ENCODE measurements around the gene AK5. TPM values are rescaled to one million over a fixed set of nuclear protein-coding genes. Genes with fewer than 3 reads are reported as not detected.

Gene AK5
- total and polyA plus RNA-seq, 7 experiments from 2014 or later: 1.7 to 82.1 (median 56.5) TPM

GRCh38 chr1:77553568-77554291 is 271.9 kb downstream of the AK5 start:
- ChIA-PET CTCF (no interaction called here), POLR2A (no interaction called here)
- no peaks in the 10 kb centered on the region for H3K27me3 ChIP-seq (ENCODE audit: control insufficient read depth in 2 of 2, insufficient read depth in 2 of 2, low read length in 2 of 2)
- no peaks in the 10 kb centered on the region for H3K4me1 ChIP-seq (ENCODE audit: control insufficient read depth in 2 of 2, insufficient read depth in 2 of 2, low read length in 2 of 2)
- DNase-seq (no peak), ATAC-seq (no peak)
- peaks cover 2 to 24% (median 12%) of the 10 kb centered on the region in 7 donors for H3K4me1 Mint-ChIP-seq
- H3K27ac ChIP-seq (ENCODE audit: low read depth, low read length): no peak overlapping the region
- peak overlapping the region in 5 of 9 donors; percentile 0 to 57 (median 50) for H3K27ac Mint-ChIP-seq
- H3K36me3 ChIP-seq (ENCODE audit: control insufficient read depth in 2 of 3, insufficient read depth in 3 of 3, low read length in 3 of 3): peaks cover 0 to 10% (median 4%) of the 10 kb centered on the region in 3 experiments
- peaks cover 0 to 3% (median 0%) of the 10 kb centered on the region in 11 donors for H3K9me3 Mint-ChIP-seq
- H3K27me3 Mint-ChIP-seq: no peaks in the 10 kb centered on the region
- H3K4me3 ChIP-seq (ENCODE audit: low read length): no peak overlapping the region
- no peak overlapping the region for H3K4me3 Mint-ChIP-seq
- H3K9me3 ChIP-seq (ENCODE audit: control insufficient read depth in 2 of 3, low read length in 3 of 3): no peaks in the 10 kb centered on the region
- intact Hi-C loops (cut with micrococcal nuclease): no loop called here
- peaks cover 0 to 71% (median 52%) of the 10 kb centered on the region in 5 donors for H3K36me3 Mint-ChIP-seq

GRCh38 chr1:77556045-77556444 is 274.2 kb downstream of the AK5 start:
- Histone ChIP-seq H3K27ac (ENCODE audit: low read depth, low read length) (peak overlapping the region; percentile 38), H3K9me3 (ENCODE audit: control insufficient read depth in 2 of 3, low read length in 3 of 3) (no peaks in the 10 kb centered on the region), H3K27me3 (ENCODE audit: control insufficient read depth in 2 of 2, insufficient read depth in 2 of 2, low read length in 2 of 2) (no peaks in the 10 kb centered on the region), H3K4me3 (ENCODE audit: low read length) (no peak overlapping the region), H3K4me1 (ENCODE audit: control insufficient read depth in 2 of 2, insufficient read depth in 2 of 2, low read length in 2 of 2) (no peaks in the 10 kb centered on the region), H3K36me3 (ENCODE audit: control insufficient read depth in 2 of 3, insufficient read depth in 3 of 3, low read length in 3 of 3) (peaks cover 0 to 19% (median 4%) of the 10 kb centered on the region in 3 experiments)
- Mint-ChIP-seq H3K4me3 (no peak overlapping the region), H3K9me3 (peaks cover 0 to 3% (median 0%) of the 10 kb centered on the region in 11 donors), H3K27me3 (no peaks in the 10 kb centered on the region), H3K36me3 (peaks cover 0 to 74% (median 56%) of the 10 kb centered on the region in 5 donors), H3K4me1 (peaks cover 2 to 20% (median 12%) of the 10 kb centered on the region in 7 donors), H3K27ac (peak overlapping the region in 7 of 9 donors; percentile 0 to 87 (median 66))
- no peak for DNase-seq
- no peak for ATAC-seq
- intact Hi-C loops (cut with micrococcal nuclease): no loop called here
- POLR2A ChIA-PET: interaction anchor here (0.6 kb wide), 1 partner anchor 141 kb away, joined by 5 read pairs; no protein-coding TSS in a partner anchor
- CTCF ChIA-PET: no interaction called here

GRCh38 chr1:77557053-77557452 is 275.2 kb downstream of the AK5 start:
- intact Hi-C loops (cut with micrococcal nuclease): no loop called here
- Histone ChIP-seq H3K4me1 (ENCODE audit: control insufficient read depth in 2 of 2, insufficient read depth in 2 of 2, low read length in 2 of 2) (no peaks in the 10 kb centered on the region), H3K27me3 (ENCODE audit: control insufficient read depth in 2 of 2, insufficient read depth in 2 of 2, low read length in 2 of 2) (no peaks in the 10 kb centered on the region), H3K36me3 (ENCODE audit: control insufficient read depth in 2 of 3, insufficient read depth in 3 of 3, low read length in 3 of 3) (peaks cover 0 to 27% (median 4%) of the 10 kb centered on the region in 3 experiments), H3K4me3 (ENCODE audit: low read length) (no peak overlapping the region), H3K27ac (ENCODE audit: low read depth, low read length) (no peak overlapping the region), H3K9me3 (ENCODE audit: control insufficient read depth in 2 of 3, low read length in 3 of 3) (no peaks in the 10 kb centered on the region)
- ATAC-seq (no peak), DNase-seq (no peak)
- peak overlapping the region in 7 of 9 donors; percentile 21 to 94 (median 68) for H3K27ac Mint-ChIP-seq
- H3K27me3 Mint-ChIP-seq: no peaks in the 10 kb centered on the region
- peak overlapping the region in 1 of 10 donors; percentile 36 for H3K4me3 Mint-ChIP-seq
- H3K9me3 Mint-ChIP-seq: peaks cover 0 to 3% (median 0%) of the 10 kb centered on the region in 11 donors
- CTCF ChIA-PET: interaction anchor here (0.7 kb wide), 1 partner anchor 102 kb away, joined by 3 read pairs; no protein-coding TSS in a partner anchor
- peaks cover 5 to 70% (median 56%) of the 10 kb centered on the region in 5 donors for H3K36me3 Mint-ChIP-seq
- POLR2A ChIA-PET: no interaction called here
- peaks cover 2 to 20% (median 12%) of the 10 kb centered on the region in 7 donors for H3K4me1 Mint-ChIP-seq

DNA sequence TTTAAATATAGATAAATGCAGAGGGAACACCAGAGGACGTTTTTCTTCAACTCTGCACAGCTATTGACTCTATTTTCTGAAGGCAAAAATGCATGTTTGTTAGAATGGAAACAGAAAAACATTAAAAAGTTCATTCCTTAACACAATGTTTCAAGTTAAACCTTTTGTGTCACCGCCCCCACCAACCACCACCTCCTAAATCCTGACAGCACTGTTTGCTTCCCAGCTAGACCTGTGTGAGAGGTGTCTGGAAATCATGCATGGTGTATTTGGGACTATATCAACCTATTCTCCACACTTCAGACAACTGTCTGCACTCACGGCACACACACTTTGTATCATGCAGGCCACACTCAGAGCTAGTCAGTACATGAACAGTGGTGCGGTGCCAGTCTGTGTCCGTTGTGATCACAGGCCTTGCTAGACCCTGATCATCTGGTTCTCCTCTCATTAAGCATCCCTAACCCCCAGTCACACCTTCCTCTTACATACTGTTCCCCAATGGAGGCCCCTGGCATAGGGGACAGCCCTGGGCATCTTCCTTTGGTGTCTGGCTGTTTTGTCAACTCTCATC is 276.9 kb downstream of the AK5 start:
- H3K27ac Mint-ChIP-seq: peak overlapping the region in 8 of 9 donors; percentile 2 to 58 (median 37)
- H3K4me1 Mint-ChIP-seq: peaks cover 2 to 17% (median 12%) of the 10 kb centered on the region in 7 donors
- DNase-seq: no peak
- no peak overlapping the region for H3K4me3 Mint-ChIP-seq
- Histone ChIP-seq H3K27me3 (ENCODE audit: control insufficient read depth in 2 of 2, insufficient read depth in 2 of 2, low read length in 2 of 2) (no peaks in the 10 kb centered on the region), H3K27ac (ENCODE audit: low read depth, low read length) (no peak overlapping the region), H3K36me3 (ENCODE audit: control insufficient read depth in 2 of 3, insufficient read depth in 3 of 3, low read length in 3 of 3) (peaks cover 0 to 34% (median 0%) of the 10 kb centered on the region in 3 experiments), H3K9me3 (ENCODE audit: control insufficient read depth in 2 of 3, low read length in 3 of 3) (no peaks in the 10 kb centered on the region), H3K4me3 (ENCODE audit: low read length) (no peak overlapping the region), H3K4me1 (ENCODE audit: control insufficient read depth in 2 of 2, insufficient read depth in 2 of 2, low read length in 2 of 2) (no peaks in the 10 kb centered on the region)
- peaks cover 4 to 58% (median 43%) of the 10 kb centered on the region in 5 donors for H3K36me3 Mint-ChIP-seq
- no peak for ATAC-seq
- ChIA-PET CTCF (no interaction called here), POLR2A (no interaction called here)
- H3K27me3 Mint-ChIP-seq: no peaks in the 10 kb centered on the region
- intact Hi-C loops (cut with micrococcal nuclease): no loop called here
- no peaks in the 10 kb centered on the region for H3K9me3 Mint-ChIP-seq

DNA sequence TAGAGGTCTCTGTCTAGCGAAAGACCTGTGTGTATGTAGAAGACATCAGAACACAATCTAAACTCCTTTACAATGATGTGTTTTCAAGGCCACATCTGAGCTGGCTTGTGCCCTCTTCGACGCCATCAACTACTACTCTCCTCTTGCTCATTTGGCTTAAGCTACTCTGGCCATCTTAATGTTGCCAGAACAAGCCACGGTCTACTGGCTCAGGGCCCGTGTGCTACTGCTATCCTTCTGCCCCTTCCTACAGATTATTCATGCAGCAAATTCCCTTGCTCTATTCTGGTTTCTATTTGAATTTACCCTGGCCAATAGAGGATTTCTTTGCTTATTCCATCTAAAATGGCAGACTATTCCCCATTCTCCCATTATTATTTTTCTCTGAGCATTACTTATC is 278.9 kb downstream of the AK5 start:
- intact Hi-C loops (cut with micrococcal nuclease): loop anchor here (5.0 to 10.0 kb wide), 2 partner anchors 122 to 554 kb away; partner anchors contain the start of gene ZZZ3 (in 1 of the 2)
- Histone ChIP-seq H3K27ac (ENCODE audit: low read depth, low read length) (no peak overlapping the region), H3K9me3 (ENCODE audit: control insufficient read depth in 2 of 3, low read length in 3 of 3) (no peaks in the 10 kb centered on the region), H3K36me3 (ENCODE audit: control insufficient read depth in 2 of 3, insufficient read depth in 3 of 3, low read length in 3 of 3) (peaks cover under 1 to 45% (median 7%) of the 10 kb centered on the region in 3 experiments), H3K4me3 (ENCODE audit: low read length) (no peak overlapping the region), H3K27me3 (ENCODE audit: control insufficient read depth in 2 of 2, insufficient read depth in 2 of 2, low read length in 2 of 2) (no peaks in the 10 kb centered on the region), H3K4me1 (ENCODE audit: control insufficient read depth in 2 of 2, insufficient read depth in 2 of 2, low read length in 2 of 2) (no peaks in the 10 kb centered on the region)
- ChIA-PET CTCF (no interaction called here), POLR2A (no interaction called here)
- ATAC-seq: no peak
- no peaks in the 10 kb centered on the region for H3K27me3 Mint-ChIP-seq
- peaks cover 7 to 55% (median 38%) of the 10 kb centered on the region in 5 donors for H3K36me3 Mint-ChIP-seq
- no peak overlapping the region for H3K4me3 Mint-ChIP-seq
- no peak for DNase-seq
- no peaks in the 10 kb centered on the region for H3K9me3 Mint-ChIP-seq
- H3K4me1 Mint-ChIP-seq: peaks cover 1 to 14% (median 6%) of the 10 kb centered on the region in 7 donors
- H3K27ac Mint-ChIP-seq: peak overlapping the region in 6 of 9 donors; percentile 1 to 60 (median 32)

GRCh38 chr1:77562596-77563150 is 280.9 kb downstream of the AK5 start:
- POLR2A ChIA-PET: no interaction called here
- H3K27ac ChIP-seq (ENCODE audit: low read depth, low read length): peak overlapping the region; percentile 21
- Mint-ChIP-seq H3K4me3 (no peak overlapping the region), H3K27ac (peak overlapping the region in 5 of 9 donors; percentile 38 to 79 (median 61)), H3K4me1 (peaks cover 0 to 8% (median 0%) of the 10 kb centered on the region in 7 donors), H3K36me3 (peaks cover 18 to 58% (median 37%) of the 10 kb centered on the region in 5 donors), H3K9me3 (no peaks in the 10 kb centered on the region), H3K27me3 (no peaks in the 10 kb centered on the region)
- H3K4me3 ChIP-seq (ENCODE audit: low read length): no peak overlapping the region
- no peaks in the 10 kb centered on the region for H3K27me3 ChIP-seq (ENCODE audit: control insufficient read depth in 2 of 2, insufficient read depth in 2 of 2, low read length in 2 of 2)
- no peaks in the 10 kb centered on the region for H3K9me3 ChIP-seq (ENCODE audit: control insufficient read depth in 2 of 3, low read length in 3 of 3)
- CTCF ChIA-PET: interaction anchor here (0.7 kb wide), 1 partner anchor 299 kb away, joined by 3 read pairs; no protein-coding TSS in a partner anchor
- DNase-seq: no peak
- intact Hi-C loops (cut with micrococcal nuclease): loop anchor here (5.0 to 10.0 kb wide), 2 partner anchors 120 to 552 kb away; partner anchors contain the start of gene ZZZ3 (in 1 of the 2)
- no peaks in the 10 kb centered on the region for H3K4me1 ChIP-seq (ENCODE audit: control insufficient read depth in 2 of 2, insufficient read depth in 2 of 2, low read length in 2 of 2)
- no peak for ATAC-seq
- H3K36me3 ChIP-seq (ENCODE audit: control insufficient read depth in 2 of 3, insufficient read depth in 3 of 3, low read length in 3 of 3): peaks cover 9 to 60% (median 22%) of the 10 kb centered on the region in 3 experiments
